ENCODE measurements around the gene TOP2A.
"Not testable (repeated sequence)": the region's sequence is repeated elsewhere in the genome, so short reads cannot be mapped to it uniquely, and the experiment has no call there.

Gene TOP2A

DNA sequence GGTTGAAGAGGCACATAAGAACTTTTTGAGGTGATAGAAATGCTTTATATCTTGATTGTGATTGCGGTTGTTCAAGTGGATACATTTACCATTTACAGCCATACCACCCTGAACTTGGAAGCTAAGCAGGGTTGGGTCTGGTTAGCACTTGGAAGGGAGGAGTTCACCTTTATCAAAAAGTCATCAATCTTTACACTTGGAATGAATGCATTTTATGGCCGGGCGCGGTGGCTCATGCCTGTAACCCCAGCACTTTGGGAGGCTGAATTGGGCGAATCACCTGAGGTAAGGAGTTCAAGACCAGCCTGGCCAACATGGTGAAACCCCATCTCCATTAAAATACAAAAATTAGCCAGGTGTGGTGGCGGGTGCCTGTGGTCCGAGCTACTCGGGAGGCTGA is 43.7 kb downstream of the TOP2A start:
- DNase-seq: no peak

DNA sequence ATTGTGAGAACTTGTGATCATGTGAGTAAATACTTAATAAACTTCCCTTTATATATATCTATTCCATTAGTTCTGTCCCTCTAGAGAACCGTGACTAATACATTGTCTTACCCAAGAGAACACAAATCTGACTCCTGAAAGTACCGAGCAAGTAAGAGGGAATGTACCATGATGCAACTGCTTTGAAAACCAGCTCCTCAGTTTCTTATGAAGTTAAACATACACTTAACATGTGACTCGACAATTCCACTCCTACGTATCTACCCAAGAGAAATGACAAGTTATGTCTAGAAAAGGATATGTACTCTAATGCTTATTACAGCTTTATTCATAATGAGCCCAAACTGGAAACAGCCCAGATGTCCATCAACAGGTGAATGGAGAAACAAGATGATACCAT is 44.4 kb downstream of the TOP2A start:
- DNase-seq: no peak

GRCh38 chr17:40372644-40373043 is 45.1 kb downstream of the TOP2A start:
- DNase-seq: not testable (repeated sequence)

- DNase-seq: no peak
Observed at GRCh38 chr17:40372031-40372430, 45.7 kb downstream of the TOP2A start.

DNA sequence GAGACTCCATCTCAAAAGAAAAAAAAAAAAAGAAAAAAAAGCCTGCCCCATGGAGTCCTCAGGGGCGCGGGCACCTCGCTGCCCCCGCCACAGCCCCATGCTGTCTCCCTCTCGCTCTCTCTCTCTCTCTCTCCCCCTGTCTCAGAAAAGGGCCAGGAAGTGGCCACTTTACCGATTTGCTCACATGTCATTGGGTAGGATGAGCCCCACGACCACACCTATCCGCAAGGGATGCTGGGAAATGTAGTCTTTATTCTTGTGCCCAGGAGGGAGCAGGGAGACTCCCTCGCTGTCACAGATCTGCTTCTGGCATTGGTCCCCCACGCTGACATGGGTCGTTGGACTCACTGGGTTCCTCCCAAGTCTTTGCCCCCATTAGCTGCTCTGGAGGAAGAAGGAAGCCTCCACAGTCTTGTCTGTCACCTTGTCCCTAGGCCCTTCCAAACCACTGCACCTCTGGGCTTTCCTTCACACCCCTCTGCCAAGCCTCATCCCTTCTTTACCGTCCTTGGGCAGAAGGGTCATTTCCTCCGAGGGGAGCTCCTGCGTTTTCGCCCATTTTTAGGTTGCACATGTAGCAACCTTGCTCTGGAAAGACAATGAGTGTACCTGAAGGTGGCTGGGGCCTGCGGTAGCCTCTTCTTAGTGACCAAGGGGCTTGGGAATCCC is 46.3 kb downstream of the TOP2A start:
- DNase-seq: peak in 3 of 6 experiments; percentile 14 to 26 (median 15)

GRCh38 chr17:40369923-40370322 is 47.8 kb downstream of the TOP2A start:
- DNase-seq: no peak

DNA sequence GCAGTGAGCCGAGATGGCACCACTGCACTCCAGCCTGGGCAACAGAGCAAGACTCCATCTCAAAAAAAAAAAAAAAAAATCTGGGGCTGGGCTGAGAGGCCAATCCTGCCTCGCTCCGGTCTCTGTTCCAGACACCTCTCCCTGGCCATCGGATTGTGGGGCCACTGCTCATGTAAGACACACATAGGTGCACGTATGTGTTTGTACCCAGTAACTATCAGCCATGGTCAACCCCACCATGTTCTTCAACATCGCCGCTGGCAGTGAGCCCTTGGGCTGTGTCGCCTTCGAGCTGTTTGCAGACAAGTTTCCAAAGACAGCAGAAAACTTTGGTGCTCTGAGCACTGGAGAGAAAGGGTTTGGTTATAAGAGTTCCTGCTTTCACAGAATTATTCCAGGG is 50.0 kb downstream of the TOP2A start:
- DNase-seq: not testable (repeated sequence)

DNA sequence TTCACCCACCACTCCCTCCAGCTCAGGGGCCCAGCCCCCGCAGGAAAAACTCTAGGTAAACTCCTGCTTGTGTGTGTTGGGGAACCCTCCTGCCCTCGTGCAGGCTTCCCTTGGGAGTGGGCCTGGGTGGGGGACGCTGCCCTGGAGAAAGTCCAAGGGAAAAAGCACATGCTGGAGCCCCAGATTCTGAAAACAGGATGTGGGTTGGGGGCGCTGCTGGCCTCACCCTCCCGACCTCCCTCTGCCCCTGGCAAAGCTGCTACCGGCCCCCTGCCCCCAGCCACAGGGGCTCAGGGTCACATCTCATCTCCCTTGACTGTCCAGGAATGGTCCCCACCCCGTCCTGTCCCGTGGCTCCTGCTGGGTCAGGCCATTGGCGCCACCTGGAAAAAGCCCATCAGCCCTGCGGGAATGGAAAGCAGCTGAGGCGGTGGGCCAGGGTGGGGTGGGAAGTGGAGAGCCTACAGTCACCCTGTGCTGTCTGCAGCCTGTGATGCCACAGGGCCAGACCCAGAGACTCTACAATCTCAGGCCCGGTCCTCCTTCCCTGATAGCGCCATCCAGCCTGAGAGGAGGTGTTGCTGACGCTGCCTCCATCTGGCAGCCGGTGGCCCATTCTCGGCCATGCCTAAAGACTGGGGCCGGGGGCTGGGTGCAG is 50.7 kb downstream of the TOP2A start:
- no peak for DNase-seq

GRCh38 chr17:40366076-40366860 is 51.4 kb downstream of the TOP2A start:
- no peak for DNase-seq

DNA sequence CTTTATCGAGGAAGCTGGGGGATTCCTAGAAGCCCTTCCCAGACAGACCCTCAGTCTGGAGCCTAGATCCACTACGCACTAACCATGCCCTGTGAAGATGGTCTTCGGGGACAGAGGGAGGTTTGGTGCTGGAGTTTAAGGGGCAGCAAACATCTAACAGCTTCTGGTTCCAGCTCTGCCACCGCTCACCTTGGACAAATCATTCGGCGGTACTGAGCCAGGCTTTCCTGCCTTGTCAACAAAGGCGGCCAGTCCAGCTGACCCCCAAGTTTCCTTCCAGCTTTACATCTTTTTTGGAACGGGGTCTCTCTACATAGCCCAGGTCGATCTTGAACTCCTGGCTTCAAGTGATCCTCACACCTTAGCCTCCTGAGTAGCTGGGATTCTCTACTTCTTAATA is 52.8 kb downstream of the TOP2A start:
- no peak for DNase-seq

- no peak for DNase-seq
Observed at GRCh38 chr17:40364121-40364861, 53.4 kb downstream of the TOP2A start, which contains the start of gene GJD3. GJD3 (minus strand) TSS chr17:40364737; CDS start chr17:40363815, 922 bp downstream.

- peak in 1 of 6 experiments; percentile 28 for DNase-seq
Observed at GRCh38 chr17:40363111-40363827, 54.4 kb downstream of the TOP2A start.

DNA sequence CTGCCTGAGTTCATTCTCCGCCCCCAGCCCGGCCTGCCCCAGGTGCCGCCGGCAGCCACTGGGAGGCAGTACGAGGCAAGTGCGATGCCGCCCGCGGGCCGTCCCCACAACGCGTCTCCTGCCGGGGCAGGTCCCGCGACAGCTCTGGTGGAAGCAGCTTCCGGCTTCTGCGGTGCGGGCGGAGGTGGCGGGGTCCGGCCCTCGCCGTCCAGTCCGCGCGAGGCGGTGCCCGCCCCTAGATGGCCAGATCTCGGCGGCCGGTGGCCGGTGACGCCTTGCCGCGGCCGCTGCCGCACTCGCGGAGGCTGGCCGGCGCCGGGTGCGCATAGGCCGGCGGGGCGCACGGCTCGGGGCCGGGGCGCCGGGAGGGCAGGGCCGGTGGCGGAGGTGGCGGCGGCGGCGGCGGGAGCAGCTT is 55.0 kb downstream of the TOP2A start:
- DNase-seq: peak; percentile 53 to 72 (median 65)

DNA sequence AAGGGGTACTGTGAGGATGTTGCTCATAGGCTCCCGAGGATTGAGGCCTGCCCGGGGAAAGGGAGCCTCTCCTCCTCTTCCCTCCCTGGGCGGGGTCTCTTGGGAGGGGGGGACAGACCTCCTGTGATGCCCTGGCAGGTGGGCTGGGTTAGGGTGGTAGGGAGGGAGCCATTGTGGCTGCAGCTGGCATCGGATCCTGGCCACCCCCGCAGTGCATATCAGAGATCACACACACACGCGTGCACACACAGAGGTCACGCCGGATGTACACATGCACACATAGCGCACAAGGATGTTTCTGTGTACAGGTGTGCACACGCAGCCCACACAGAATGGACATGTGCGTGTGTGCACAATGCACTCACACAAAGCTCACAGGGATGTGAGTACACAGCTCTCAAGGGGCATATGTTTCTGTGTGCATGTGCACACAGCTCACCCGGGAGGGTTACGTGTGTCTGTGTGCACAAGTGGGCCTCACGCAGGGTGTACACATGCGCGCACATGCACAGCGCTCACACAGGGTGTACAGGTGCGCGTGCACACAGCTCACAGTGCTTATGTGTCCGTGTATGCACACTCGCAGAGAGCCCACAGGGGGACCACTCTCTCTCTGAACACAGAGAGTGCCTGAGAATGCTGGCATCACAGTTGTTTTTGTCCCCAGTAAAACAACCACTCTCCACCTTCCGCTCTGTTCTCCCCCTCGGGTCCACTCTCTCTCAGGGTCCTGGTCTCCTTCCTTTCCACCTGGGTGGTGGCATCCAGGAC is 55.6 kb downstream of the TOP2A start:
- no peak for DNase-seq

DNA sequence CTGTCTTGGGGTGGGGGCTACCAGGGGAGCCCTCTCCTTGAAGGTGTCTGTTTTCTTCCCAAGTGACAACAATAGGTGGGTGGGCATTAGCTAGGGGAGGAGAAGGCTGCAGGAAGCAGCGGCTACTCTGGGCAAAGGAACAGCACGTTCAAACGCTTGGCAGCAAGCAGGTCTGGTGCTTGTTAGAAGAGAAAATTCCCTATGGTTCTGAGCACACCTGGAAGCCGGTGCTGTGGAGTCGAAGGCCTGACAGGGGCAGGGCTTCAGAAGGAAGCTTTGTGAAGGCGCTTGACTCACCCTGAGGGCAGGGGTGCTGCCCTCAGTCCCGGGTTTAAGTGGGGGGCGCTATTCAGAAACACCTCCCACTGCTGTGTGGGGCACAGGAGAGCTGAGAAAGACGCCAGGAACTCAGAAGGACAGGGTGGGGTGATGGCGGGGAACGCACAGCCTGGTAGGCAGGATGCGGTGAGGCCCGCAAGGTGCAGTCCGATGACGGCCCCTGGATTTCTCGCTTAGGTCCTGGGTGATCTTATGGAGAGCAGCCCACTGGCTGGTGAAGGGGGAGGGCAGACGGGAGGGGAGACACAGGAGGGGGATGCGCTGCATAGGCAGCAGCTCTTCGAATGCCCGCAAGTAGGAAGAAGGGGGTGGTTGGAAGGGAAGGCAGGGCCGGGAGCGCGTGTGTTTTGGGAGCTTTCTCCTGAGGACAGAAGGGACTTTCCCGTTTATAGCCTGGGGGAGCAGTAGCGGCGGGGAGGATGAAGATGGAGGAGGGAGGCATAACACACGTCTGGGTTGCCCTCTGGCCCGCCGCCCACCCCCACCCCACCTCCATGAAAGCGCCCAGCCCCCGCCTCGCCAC is 56.4 kb downstream of the TOP2A start:
- DNase-seq: no peak

- no peak for DNase-seq
Observed at GRCh38 chr17:40360091-40360490, 57.6 kb downstream of the TOP2A start.

GRCh38 chr17:40358323-40359038 is 59.2 kb downstream of the TOP2A start:
- DNase-seq: peak; percentile 68 to 89 (median 82)

DNA sequence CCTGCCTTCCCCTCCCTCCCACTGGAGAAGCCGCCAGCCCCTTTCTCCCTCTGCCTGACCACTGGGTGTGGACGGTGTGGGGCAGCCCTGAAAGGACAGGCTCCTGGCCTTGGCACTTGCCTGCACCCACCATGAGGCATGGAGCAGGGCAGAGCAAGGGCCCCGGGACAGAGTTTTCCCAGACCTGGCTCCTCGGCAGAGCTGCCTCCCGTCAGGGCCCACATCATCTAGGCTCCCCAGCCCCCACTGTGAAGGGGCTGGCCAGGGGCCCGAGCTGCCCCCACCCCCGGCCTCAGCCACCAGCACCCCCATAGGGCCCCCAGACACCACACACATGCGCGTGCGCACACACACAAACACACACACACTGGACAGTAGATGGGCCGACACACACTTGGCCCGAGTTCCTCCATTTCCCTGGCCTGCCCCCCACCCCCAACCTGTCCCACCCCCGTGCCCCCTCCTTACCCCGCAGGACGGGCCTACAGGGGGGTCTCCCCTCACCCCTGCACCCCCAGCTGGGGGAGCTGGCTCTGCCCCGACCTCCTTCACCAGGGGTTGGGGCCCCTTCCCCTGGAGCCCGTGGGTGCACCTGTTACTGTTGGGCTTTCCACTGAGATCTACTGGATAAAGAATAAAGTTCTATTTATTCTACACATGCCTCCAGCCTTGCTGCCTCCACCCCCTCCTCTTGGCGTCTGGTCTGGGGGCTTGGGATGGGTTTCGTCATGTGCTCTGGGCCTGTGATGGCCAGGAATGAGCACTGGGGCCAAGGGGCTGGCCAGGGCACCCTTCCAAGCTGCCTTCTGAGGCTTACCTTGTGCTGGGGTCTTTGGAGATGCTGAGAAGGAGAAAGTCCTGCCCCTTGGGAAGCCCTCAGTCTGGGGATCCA is 60.5 kb downstream of the TOP2A start:
- DNase-seq: no peak

Data from stimulated activated naive CD4-positive, alpha-beta T cell (primary cell).